MM.1S (cell line): ENCODE results near the gene LDAF1.

Experiments
- CTCF ChIP-seq: fragments of 300-600 bp; sonication (generic); IDR thresholded peaks from 2 replicates; pipeline ENCODE4 v1.5.1; 2016; ENCODE audit warnings: antibody characterized with exemption, low read length, mixed read lengths
- EZH2 ChIP-seq: fragments of 300-600 bp; sonication (generic); optimal IDR thresholded peaks from 2 replicates; pipeline ENCODE3; 2017; ENCODE audit warnings: low read depth, mild to moderate bottlenecking, antibody characterized with exemption, low read length, mixed read lengths
- EZH2phosphoT487 ChIP-seq: fragments of 300-600 bp; sonication (generic); IDR thresholded peaks from 2 replicates; pipeline ENCODE4 v1.6.1; 2018; ENCODE audit warnings: antibody characterized with exemption, low read length

- no peak for TF ChIP-seq EZH2
- no peak for TF ChIP-seq CTCF
- TF ChIP-seq EZH2phosphoT487, result no peak
These were observed 12.7 kb upstream of the LDAF1 start for GRCh38 chr16:21145738-21146137.
